ENCODE results near the gene HSPB9.

The HSPB9 gene, protein sequence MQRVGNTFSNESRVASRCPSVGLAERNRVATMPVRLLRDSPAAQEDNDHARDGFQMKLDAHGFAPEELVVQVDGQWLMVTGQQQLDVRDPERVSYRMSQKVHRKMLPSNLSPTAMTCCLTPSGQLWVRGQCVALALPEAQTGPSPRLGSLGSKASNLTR

DNA sequence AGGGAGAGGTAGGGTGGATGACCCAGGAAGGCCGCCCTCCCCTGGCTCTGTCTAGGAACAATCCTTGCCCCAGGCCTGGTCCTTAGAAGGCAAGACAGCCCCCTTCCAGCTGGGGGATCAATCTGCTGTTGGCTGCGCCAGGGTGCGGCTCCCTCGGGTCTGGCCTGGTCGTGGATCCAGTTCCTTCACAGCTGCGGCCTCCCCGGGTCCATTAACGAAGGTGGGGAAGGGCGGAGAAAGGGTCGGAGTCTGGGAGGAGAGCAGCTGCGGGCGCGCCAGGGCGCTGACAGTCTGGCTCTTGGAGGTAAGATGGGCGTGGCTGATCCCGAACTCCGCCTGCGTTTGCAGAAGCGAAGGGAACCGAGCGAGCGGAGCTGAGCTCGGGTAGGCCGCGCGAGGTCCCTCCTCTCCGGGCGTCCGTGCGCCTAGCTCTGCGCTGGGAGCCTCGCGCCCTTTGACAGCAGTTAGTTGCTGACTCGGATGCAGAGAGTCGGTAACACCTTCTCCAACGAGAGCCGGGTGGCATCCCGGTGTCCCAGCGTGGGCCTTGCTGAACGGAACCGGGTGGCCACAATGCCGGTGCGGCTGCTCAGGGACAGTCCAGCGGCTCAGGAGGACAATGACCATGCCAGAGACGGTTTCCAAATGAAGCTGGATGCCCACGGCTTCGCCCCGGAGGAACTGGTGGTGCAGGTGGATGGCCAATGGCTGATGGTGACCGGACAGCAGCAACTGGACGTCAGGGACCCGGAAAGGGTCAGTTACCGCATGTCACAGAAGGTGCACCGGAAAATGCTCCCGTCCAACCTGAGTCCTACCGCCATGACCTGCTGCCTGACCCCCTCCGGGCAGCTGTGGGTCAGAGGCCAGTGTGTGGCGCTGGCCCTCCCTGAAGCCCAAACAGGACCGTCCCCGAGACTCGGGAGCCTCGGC, at the start of gene HSPB9:
Gene HSPB9, plus strand, starts transcription at position 434 of the 933 bp plus-strand sequence. Its CDS starts 47 bp downstream, at position 481.
- no peak within 1 kb of the TSS for H3K4me3 ChIP-seq (replicated peaks; ENCODE audit: low read depth, low read length)
- no peak for DNase-seq (ENCODE audit: low read depth)
- TF ChIP-seq, protein P1, sequence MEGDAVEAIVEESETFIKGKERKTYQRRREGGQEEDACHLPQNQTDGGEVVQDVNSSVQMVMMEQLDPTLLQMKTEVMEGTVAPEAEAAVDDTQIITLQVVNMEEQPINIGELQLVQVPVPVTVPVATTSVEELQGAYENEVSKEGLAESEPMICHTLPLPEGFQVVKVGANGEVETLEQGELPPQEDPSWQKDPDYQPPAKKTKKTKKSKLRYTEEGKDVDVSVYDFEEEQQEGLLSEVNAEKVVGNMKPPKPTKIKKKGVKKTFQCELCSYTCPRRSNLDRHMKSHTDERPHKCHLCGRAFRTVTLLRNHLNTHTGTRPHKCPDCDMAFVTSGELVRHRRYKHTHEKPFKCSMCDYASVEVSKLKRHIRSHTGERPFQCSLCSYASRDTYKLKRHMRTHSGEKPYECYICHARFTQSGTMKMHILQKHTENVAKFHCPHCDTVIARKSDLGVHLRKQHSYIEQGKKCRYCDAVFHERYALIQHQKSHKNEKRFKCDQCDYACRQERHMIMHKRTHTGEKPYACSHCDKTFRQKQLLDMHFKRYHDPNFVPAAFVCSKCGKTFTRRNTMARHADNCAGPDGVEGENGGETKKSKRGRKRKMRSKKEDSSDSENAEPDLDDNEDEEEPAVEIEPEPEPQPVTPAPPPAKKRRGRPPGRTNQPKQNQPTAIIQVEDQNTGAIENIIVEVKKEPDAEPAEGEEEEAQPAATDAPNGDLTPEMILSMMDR (IDR thresholded peaks at IDR 0.05; ENCODE audit: low read length, missing control alignments): no peak

DNA sequence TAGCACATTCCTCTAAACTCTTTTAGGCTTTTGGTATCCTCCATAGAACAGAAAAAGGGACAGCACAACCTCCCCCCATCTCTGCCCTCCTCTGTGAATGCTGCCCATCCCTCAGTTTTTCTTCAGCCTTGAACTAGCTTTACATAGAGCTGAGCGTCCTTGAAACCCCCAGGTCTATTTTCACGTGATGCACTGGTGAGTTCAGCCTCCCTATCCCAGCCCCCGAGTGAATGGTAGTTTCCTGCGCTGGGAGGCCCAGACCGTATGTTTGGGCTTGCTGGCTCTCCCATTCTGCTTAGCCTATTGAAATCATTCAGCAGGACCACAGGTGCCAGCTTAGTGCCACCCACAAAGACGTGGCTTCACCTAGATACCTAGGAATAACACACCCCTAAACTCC, 46.8 kb upstream of the HSPB9 start:
- H3K4me3 ChIP-seq (replicated peaks; ENCODE audit: low read depth, low read length): no peak overlapping the region
- TF ChIP-seq, protein P1 (IDR thresholded peaks at IDR 0.05; ENCODE audit: low read length, missing control alignments): no peak
- DNase-seq (ENCODE audit: low read depth): no peak

DNA sequence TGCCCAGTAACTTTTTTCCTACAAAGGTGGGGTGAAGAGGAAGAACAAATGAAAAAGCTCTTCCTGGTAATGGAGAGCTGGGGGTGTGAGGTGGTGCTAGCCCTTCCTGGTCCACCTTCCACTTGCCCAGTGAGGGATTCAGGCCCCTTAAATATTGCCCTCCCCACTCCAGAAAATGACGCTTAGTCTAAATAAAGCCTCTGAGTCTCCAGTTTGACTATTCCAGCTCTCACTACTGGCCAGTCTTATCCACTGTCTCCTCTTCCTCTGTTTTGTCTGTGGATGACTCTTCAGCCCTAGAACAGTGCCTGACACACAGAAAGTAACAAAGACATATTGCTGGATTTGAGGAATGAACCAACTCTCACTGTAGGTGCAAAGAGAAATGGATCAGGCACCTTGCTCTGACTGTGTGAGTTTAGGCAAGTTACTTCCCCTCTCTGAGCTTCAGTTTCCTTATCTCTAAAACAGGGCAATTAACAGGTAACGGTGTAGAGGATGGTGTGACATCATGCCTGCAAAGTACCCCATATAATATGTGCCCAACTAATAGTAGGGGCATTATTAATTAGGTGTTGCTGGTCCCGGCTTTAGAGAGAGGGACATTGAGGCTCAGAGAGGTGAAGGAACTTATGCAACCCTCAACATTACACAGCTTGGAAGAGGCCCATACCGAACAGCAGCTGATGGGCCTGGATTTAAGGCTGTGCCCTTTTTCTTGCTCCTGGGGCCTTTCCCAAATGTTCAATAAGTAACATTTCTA, 45.6 kb upstream of the HSPB9 start:
- TF ChIP-seq, protein P1 (IDR thresholded peaks at IDR 0.05; ENCODE audit: low read length, missing control alignments): no peak
- DNase-seq (ENCODE audit: low read depth): no peak
- no peak overlapping the region for H3K4me3 ChIP-seq (replicated peaks; ENCODE audit: low read depth, low read length)

DNA sequence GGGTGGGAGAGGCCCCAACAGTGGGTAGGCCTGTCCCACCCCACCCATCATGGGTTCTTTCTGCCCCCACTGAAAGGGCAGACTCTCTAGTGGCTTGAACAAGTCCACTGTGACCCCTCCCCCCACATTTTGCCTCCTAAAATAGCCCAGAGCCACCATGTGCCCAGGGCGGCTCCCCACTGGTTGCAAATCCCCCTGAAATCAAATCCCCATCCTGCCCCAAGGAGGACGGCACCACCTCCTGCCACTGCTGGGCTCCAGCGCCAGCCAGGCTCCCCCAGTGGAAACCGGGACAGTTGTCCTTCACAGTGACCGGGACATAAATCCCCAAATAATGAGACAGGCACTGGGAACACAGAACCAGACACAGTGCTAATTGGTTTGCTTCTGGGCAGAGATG, 44.8 kb upstream of the HSPB9 start:
- no peak for DNase-seq (ENCODE audit: low read depth)
- TF ChIP-seq, protein P1 (IDR thresholded peaks at IDR 0.05; ENCODE audit: low read length, missing control alignments): no peak
- no peak overlapping the region for H3K4me3 ChIP-seq (replicated peaks; ENCODE audit: low read depth, low read length)

DNA sequence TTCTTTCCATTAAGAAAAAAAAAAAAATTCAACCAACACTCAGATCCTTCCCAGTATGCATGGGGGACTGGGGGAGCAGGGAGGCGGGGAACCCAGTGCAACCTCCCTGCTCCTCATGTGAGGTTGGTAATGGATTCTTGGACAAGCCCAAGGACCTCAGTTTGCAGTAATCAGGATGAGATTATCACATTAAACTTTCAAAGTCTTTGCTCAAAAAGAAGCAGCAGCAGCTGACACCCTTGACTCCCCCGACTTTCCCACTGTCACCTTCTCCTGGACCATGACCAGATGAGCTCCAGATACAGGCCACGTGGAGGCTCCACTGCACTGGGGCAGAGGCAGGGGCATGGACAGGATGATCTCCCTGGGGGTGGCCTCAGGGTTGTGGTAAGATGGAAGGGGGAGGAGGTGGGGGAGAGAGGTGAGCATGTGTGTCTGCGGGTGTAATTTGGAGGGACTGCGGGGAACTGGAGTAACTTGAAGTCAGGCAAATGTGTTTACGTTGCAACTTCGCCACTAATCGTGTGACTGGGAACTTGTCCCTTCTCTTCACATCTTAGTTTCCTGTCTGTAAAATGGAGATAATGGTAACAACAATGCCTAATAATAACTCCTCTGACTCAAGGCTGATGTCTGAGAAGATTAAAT, 44.1 kb upstream of the HSPB9 start:
- DNase-seq (ENCODE audit: low read depth): no peak
- H3K4me3 ChIP-seq (replicated peaks; ENCODE audit: low read depth, low read length): no peak overlapping the region
- TF ChIP-seq, protein P1 (IDR thresholded peaks at IDR 0.05; ENCODE audit: low read length, missing control alignments): no peak

DNA sequence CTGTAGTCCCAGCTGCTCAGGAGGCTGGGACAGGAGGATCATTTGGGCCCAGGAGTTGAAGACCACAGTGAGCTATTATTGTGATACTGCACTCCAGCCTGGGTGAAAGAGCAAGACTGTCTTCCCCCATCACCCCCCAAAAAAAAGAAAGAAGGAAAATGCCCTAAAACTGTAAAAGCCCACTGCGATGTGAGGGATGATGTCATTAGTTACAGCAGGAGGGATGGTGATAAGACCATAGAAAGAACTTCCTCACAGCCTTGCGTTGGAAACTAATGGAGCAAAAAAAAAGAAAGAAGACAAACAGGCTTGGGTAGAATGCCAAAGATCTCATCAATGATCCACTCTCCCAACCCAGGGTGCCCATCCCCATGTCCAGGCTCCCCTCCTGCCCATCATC, 43.1 kb upstream of the HSPB9 start:
- TF ChIP-seq, protein P1 (IDR thresholded peaks at IDR 0.05; ENCODE audit: low read length, missing control alignments): no peak
- no peak for DNase-seq (ENCODE audit: low read depth)
- H3K4me3 ChIP-seq (replicated peaks; ENCODE audit: low read depth, low read length): no peak overlapping the region

Data from fibroblast of pulmonary artery (primary cell).